Measurements from ENCODE around the gene OGDH.

- TF ChIP-seq EP300 (IDR thresholded peaks at IDR 0.05) (no peak), POLR2A (IDR thresholded peaks at IDR 0.05) (no peak)
- TF ChIP-seq, protein P1, sequence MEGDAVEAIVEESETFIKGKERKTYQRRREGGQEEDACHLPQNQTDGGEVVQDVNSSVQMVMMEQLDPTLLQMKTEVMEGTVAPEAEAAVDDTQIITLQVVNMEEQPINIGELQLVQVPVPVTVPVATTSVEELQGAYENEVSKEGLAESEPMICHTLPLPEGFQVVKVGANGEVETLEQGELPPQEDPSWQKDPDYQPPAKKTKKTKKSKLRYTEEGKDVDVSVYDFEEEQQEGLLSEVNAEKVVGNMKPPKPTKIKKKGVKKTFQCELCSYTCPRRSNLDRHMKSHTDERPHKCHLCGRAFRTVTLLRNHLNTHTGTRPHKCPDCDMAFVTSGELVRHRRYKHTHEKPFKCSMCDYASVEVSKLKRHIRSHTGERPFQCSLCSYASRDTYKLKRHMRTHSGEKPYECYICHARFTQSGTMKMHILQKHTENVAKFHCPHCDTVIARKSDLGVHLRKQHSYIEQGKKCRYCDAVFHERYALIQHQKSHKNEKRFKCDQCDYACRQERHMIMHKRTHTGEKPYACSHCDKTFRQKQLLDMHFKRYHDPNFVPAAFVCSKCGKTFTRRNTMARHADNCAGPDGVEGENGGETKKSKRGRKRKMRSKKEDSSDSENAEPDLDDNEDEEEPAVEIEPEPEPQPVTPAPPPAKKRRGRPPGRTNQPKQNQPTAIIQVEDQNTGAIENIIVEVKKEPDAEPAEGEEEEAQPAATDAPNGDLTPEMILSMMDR (IDR thresholded peaks at IDR 0.05): no peak
Observed at GRCh38 chr7:44743750-44744149, 137.3 kb downstream of the OGDH start.

All from ovary (tissue), 3 donors.